ENCODE results near the gene CUX1.

The CUX1 gene

GRCh38 chr7:101816595-101817470 is 593 bp upstream of the CUX1 start:
- TF ChIP-seq CTCF (conservative IDR thresholded peaks at IDR 0.05): 0 out of 2 replicates have a peak, but pooled peaks have one; percentile 5
- peak overlapping the region; percentile 96 for H3K27ac ChIP-seq

GRCh38 chr7:101818287-101819071 is 1.1 kb downstream of the CUX1 start:
- no peak for TF ChIP-seq CTCF (conservative IDR thresholded peaks at IDR 0.05)
- peak overlapping the region; percentile 26 for H3K27ac ChIP-seq

- no peak for TF ChIP-seq CTCF (conservative IDR thresholded peaks at IDR 0.05)
- H3K27ac ChIP-seq: peak overlapping the region; percentile 26
Observed at GRCh38 chr7:101819183-101819582, 1.8 kb downstream of the CUX1 start.

- no peak for TF ChIP-seq CTCF (conservative IDR thresholded peaks at IDR 0.05)
- H3K27ac ChIP-seq: peak overlapping the region; percentile 26
Observed at GRCh38 chr7:101819913-101820522, 2.6 kb downstream of the CUX1 start.

GRCh38 chr7:101820703-101821102 is 3.3 kb downstream of the CUX1 start:
- no peak for TF ChIP-seq CTCF (conservative IDR thresholded peaks at IDR 0.05)
- H3K27ac ChIP-seq: no peak overlapping the region; the same call in 1 of the 2 replicates

- H3K27ac ChIP-seq: peak overlapping the region; percentile 16; the same call in 1 of the 2 replicates
Observed at GRCh38 chr7:101822632-101823031, 5.2 kb downstream of the CUX1 start.

- peak overlapping the region; percentile 16; the same call in 1 of the 2 replicates for H3K27ac ChIP-seq
- no peak for TF ChIP-seq CTCF (conservative IDR thresholded peaks at IDR 0.05)
Observed at GRCh38 chr7:101823096-101823495, 5.7 kb downstream of the CUX1 start.

Measured in VCaP (cell line).